HG03354 (cell line): Measurements from ENCODE around the gene COL4A6.
"Not testable (repeated sequence)": the region's sequence is repeated elsewhere in the genome, so short reads cannot be mapped to it uniquely, and the experiment has no call there.

Source experiments
- ATAC-seq: cut with Tn5 transposase; IDR thresholded peaks from one replicate; pipeline ENCODE4 v1.9.1; 2021; ENCODE audit warnings: mild to moderate bottlenecking; ENCODE audit not compliant: unreplicated experiment, poor library complexity, severe bottlenecking

Gene COL4A6

DNA sequence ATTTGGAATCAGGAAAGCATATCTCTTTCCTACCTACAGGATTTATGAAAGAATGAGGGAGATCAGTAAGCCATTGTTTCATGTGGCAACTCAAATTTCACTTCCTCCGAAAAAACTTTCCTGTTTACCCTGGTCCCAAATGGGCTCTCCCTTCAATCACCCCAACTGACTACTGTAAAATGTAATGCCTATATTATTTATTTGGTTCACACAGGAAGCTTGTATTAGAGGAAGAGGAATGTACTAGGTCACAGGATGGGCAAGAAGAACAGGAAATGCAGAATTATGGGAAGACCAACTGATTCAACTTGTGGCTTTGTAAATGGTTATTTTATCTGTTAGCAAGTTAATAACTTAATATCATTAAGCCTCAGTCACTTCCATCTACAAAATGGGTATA lies 23.1 kb downstream of the COL4A6 start:
- no peak for ATAC-seq

DNA sequence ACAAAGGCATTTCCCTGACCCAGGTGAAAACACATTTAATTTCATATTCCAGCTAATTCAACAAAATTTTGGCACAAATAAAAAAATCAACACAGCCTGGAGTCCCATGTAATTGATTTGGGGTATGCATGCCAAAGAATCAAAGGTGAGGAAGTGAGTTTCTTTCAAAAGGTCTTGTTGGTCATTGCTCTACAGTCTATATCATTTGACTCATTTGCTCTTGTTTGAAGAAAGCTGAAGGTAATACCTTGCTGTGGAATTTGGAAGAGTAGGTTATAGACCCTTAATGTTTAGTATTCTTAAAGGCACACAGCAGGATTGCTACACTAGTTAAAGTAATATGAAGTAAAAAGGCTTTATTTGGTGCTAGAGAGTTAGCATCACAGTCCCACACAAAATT lies 25.4 kb downstream of the COL4A6 start:
- no peak for ATAC-seq

DNA sequence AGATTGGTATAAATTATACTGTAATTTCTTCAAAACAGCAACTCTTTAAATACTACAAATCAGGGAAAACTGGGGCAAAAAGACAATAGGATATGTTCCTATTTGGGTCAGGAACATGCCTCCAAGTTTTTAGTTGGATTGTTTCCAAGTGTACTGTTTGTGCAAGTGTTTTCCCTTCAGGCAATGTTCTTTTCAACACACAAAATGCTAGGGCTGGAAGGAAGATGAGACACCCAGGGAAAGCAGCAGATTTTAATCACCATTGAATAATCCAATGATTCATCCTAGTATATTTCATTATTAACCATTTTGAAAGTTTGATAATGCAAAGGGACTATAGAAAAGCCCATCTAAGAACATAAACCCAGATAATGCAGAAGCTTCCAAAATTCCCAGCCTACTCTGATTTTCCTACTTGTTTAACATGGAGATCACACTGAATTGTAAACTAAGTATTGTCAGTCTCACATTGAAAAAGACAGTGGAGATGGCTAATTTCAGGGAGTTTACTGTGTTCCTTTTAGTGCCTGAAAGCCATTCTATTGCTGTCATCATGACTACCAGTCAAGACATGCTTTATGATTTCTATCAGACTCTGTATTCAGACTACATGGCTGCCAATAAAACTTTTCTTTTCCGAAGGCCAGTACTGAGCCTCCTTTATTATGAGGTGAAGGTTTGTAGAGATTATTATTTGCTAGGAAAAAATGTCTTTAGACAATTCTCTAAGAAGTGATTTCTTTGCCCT lies 38.6 kb downstream of the COL4A6 start:
- no peak for ATAC-seq

DNA sequence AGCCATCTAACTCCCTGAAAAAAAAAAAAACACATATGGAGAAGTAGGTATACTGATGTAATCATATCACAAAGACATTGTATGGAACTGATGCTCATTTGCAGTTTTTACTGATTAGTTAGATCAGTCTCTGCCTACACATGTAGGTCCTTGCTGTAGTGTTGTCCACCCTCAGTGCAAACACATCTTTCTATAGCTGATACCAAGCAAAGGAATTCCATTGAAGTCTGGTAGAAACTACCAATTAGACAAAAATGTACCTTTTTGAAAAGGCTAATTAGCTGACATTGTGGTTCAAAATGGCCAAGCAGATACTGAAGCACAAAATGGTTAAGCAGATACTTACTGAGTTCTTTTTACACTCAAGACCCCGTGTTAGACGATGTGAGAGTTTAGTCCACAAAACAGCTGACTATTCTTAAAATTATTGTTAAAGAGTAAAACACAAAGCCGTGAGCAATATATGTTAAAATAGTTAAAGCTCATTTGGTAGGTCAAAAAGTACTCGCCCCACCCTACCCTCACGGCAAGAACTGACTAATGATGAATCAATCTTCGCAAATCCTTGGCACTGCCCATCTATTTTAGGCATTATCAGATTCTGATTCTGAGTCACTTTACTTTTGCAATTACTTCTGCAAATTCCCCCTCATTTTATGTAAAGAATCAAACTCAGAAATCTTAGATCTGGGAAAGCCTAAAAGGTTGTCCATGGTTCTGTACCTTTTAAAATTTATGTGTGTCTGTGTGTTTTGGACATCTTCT lies 40.4 kb downstream of the COL4A6 start:
- ATAC-seq: no peak

DNA sequence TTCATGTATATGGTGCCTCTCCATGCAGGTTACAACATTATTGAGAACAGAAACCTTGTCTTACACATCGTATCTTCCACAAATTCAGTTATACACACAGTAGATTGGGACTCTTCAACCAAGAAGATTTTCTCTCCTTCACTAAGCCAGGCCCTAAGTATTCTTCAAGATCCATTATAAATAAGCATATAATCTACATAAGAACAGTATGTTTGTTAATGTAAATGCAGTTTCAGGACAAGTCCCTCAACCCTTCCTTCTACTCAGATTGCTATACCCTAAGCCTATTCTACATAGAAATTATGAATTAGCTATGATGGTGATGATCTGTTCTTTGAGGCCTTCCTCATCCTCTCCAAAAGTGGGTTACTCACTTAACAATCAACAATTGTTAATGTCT lies 41.2 kb downstream of the COL4A6 start:
- ATAC-seq: no peak

DNA sequence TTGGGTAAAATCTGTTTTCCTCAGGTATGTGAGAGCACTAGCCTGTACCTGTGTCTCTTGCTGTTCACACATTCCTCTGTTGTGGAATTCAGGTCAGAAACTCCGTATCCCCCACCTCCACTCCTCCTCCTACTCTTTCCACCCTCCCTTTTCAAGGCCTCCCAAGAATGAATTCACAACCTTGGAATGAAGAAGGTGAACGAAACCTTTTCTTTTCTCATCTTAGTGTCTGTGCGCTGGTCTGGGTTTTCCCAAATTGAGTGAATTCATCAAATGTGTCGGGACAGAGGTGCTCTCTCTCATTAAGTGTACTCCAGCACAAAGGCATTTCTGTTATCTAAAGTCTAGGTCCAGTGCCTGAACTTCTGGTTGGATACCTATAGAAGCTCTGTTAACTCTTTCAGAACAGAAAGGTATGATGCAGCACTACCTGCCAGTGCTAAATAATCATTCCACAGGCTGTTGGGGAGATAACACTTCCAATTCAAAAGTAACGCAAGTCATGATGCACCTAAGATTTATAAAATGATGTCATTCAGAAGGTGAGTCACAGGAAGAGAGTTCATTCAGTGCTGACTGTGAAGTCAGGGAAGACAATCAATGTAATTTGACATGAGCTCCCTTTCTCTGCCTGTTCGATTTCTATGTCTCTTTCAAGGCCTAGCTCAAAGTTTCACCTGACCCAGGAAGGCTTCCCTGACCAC lies 41.9 kb downstream of the COL4A6 start:
- ATAC-seq: no peak

DNA sequence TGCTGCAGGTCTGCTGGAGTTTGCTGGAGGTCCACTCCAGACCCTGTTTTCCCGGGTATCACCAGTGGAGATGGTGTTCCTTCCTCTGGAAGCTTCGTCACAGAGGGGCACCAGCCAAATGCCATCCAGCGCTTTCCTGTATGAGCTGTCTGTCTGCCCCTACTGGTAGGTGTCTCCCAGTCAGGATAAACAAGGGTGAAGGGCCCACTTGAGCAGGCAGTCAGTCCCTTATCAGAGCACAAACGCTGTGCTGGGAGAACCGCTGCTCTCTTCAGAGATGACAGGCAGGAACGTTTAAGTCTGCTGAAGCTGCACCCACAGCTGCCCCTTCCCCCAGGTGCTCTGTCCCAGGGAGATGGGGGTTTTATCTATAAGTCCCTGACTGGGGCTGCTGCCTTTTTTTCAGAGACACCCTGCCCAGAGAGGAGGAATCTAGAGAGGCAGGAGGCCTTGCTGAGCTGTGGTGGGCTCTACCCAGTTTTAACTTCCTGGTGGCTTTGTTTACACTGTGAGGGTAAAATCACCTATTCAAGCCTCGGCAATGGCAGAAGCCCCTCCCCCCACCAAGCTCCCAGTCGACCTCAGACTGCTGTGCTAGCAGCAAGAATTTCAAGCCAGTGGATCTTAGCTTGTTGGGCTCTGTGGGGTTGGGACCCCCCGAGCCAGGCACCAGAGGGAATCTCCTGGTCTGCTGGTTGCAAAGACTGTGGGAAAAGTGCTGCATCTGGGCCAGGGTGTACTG lies 47.1 kb downstream of the COL4A6 start:
- not testable (repeated sequence) for ATAC-seq

DNA sequence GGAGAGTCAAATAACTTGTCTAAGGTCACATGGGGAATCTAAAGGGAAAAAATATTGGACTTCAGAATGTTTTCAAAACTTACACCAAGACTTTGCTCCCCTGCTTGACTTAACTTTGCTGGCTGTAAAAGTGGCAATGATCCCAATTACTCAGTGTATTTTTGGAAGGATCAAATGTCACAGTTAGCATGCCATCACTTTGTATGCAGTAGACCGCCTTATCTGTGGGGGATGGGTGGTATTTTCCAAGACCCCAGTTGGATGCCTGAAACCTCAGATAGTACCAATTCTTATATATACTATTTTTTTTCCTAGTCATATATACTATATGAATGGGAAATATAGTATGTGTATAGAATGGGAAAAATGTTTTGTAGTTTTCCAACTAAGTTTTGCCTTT lies 53.4 kb downstream of the COL4A6 start:
- no peak for ATAC-seq

DNA sequence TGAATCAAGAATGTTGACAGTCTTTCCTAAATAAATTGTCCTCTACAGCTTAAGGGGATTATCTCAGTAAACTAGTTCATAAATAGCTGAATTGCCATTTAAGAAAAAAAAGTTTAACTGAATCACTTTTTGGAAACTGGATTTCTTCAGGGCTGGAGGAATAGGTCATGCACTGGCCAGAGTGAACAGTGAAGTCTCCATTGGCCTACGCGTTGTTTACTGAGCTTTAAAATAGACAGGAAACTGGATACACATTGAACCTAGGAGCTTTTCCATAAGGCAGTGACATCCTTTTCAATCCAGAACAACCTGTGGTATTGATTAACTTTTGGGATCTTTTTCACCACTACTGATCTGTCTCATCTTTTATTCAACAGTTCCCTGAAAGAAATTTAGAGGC lies 58.0 kb downstream of the COL4A6 start:
- ATAC-seq: no peak

DNA sequence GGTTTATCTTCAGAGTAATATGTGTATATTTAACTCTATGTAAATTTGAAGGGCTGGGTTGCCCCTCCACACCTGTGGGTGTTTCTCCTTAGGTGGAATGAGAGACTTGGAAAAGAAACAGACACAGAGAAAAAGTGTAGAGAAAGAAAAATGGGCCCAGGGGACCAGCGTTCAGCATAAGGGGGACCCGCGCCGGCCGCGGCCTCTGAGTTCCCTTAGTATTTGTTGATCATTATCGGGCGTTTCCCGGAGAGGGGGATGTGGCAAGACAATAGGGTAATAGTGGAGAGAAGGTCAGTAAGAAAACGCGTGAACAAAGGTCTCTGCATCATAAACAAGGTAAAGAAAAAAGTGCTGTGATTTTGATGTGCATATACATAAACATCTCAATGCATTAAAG lies 61.4 kb downstream of the COL4A6 start:
- ATAC-seq: not testable (repeated sequence)

DNA sequence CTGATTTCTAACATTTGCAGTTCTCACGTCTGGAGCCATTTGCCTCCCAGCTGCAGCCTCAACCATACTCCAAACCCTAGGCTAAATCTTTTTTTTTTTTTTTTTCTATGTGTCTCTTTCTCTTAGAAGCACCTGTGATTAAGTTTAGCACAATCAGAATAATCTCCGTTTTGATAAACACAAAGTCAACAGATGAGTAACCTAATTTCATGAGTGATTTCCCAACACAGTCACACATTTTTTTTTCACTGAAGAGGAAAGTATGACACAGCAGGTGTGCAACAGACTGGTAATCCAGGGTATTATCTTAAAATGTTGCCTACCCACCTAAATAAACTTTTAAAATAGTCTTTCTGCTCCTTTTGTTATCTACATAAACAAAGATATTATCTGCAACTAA lies 62.6 kb downstream of the COL4A6 start:
- not testable (repeated sequence) for ATAC-seq

DNA sequence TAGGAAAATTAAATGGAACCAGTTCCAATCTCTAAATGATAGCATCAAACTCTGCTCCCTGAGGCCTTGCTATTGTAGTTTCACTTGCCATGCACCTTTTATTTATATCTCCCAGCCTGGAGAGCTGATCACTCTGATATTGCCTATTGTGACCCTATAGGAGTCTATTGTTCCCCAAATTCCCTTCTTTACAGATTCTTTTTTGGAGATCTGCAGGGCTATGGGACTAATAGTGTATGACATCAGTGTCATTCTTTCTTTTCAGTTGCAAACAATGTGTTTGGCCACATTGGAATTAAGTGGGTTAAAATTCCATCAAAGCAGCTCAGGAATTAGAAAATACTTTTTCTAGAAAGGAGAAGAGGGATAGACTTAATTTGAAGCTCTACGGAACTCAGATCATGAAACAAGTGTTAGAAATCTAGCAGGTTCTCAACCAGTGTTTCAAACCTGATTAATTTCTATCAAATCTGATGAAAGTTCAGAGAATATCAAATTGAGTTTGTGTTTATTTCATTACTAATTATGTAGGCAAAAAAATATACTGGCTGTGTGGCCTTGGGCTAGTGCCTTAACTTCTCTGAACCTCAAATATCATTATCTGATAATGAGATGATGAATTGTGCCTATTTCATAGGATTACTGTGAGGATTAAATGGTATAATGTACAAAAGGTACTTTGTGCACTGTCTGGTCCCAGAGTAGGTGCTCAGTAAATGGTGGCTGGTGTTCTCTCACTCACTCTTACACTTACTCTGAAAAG lies 71.4 kb downstream of the COL4A6 start:
- ATAC-seq: no peak

DNA sequence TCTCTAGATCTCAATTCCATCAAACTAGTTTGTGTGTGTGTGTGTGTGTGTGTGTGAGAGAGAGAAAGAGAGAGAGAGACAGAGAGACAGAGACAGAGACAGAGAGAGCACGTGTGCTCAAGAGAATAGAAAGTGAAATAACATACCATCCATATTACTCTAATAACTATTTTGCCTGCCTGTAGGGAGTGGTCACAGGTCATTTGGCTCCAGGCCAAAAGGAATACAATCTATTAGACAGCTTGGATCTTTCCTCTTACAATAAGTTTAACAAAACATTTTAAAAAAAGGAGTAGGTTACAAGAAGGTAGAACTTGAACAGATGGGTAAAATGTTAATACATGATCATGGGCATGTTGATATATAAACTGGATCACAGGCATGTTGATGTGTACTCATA lies 76.2 kb downstream of the COL4A6 start:
- no peak for ATAC-seq

DNA sequence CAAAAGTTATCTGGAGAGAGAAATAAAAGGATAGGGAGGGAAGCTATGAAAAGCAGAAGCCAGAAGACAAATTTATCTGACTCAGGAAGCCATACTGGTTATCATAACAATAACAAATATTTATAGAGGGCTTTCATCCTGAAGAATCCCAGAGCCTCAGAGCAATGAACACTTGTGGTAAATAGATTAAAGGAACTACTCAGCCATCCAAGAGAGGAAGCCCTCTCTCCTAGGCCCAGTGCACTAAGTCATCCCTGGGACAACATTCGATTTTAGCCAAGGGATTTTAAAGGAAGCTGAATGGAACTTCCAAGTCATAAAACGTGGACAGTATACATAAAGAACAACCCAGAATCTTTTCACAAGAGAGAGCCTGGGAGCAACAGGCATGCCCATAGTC lies 76.9 kb downstream of the COL4A6 start:
- no peak for ATAC-seq

DNA sequence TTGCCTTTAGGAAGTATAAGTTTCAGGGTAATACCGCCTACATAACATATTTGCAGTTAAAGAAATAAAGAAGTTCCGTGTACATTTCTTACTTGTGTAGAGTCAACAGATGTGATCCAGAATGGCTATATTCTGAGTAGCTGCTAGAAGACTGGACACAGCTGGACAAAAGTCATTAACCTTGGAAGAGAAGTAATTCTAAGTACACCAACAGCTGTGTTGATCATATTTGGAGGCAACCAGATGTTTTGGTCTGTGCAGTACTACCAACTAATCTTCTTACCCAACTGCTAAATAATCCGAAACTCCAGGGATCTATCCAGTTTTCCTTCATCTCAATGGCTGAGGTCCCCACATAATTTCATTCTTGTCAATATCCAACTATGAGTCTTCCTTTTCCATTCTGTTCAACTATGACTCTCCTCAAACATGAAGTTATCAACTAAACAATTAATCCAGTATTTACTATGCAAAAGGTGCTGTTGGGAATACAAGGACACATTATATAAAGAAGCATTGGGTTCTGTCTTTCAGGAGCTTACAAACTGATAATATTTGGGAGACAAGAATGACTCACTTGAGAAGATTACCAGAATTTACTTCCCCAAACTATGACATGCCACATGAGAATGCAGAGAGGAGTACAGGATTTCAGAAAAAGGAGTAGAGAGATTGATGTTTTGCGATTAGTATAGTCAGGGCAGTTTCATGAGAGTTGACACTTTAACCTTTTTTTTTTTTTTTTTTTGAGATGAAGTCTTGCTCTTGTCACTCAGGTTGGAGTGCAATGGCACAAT lies 78.2 kb downstream of the COL4A6 start:
- no peak for ATAC-seq

DNA sequence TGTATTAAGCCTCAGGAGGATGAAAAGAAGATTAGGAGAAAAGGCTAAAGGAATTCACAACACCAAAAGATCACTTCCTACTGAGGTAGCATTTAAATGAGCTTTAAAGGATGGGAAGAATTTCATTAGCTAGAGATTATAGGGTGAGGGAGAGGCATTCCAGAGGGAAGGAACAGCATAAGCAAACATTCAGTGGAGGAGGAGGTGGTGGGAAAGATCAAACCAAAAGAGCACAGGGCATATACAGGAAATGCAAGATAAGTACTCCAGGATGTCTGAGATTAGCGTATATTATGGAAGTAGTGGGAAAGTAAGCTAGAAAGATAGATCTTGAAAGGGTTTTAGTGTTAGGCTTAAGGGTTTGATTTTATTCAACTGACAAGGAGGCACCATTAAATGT lies 84.8 kb downstream of the COL4A6 start:
- no peak for ATAC-seq

DNA sequence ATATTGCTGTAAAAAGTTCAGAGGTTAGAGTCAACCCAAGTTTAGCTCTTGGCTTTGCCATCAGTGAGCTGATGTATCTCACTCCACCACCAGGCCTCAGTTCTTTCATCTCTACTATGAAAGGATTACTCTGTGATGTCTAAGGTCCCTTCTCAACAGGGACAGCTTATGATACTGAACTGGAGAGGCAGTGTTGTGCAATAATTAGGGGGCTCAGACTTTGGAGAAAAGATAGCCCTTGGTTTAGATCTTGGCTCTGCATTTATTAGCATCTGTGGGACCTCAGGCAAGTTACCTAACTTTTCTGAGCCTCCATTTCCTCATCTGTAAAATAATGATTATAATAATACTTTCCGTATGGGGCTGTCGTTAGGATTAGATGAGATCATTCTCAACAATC lies 89.0 kb downstream of the COL4A6 start:
- ATAC-seq: no peak

DNA sequence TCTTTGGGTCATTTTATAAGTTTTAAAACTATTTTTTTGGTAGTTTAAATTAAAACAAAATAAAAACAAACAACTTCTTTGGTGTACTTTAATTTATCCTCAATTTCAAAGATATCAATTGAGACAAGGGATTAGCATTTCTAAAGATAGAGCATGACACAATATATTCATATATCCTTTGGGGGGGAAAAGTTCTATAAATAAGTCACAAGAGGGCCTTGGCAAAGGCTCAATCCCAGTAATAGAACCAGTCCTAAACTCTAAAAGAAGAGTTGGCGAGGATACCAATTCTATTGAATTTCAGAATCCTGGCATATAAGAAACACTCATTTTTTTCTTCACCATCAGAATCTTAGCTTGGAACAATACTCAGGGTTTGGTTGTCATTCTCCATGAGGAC lies 89.7 kb downstream of the COL4A6 start:
- ATAC-seq: no peak

DNA sequence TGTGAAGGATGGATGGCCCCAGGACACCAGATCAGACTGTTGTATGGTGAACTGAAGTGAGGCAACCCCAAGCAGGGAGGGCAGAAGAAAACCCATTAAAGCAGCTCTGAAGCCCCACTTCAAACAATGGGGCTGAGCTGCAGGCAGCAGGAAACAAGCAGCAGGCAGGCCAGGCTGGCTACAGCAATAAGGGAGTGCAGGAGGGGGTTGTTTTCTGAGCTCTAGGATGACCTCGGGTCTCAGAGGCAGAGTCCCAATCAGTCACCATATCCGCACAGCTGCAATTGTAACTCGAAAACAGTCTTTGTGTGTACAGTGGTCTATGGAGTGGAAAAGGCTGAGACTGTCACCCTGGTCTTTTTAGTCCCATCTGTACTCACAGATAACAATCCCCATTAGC lies 90.4 kb downstream of the COL4A6 start:
- ATAC-seq: no peak
